Measurements from ENCODE around the gene FAM171A2.

- TF ChIP-seq CTCF (IDR thresholded peaks at IDR 0.05) (no peak), ZFX (IDR thresholded peaks at IDR 0.05; ENCODE audit: borderline replicate concordance) (no peak)
Measured at GRCh38 chr17:44314031-44314430, 49.6 kb downstream of the FAM171A2 start.
